LNCAP (cell line): Measurements from ENCODE around the gene ENTPD7.

ENCODE experiments used
- TF ChIP-seq, protein P1 (sequence below): fragments of 450-650 bp; IDR thresholded peaks from 2 replicates; pipeline ENCODE4 v1.5.1; 2017; ENCODE audit warnings: mild to moderate bottlenecking

Gene ENTPD7, protein sequence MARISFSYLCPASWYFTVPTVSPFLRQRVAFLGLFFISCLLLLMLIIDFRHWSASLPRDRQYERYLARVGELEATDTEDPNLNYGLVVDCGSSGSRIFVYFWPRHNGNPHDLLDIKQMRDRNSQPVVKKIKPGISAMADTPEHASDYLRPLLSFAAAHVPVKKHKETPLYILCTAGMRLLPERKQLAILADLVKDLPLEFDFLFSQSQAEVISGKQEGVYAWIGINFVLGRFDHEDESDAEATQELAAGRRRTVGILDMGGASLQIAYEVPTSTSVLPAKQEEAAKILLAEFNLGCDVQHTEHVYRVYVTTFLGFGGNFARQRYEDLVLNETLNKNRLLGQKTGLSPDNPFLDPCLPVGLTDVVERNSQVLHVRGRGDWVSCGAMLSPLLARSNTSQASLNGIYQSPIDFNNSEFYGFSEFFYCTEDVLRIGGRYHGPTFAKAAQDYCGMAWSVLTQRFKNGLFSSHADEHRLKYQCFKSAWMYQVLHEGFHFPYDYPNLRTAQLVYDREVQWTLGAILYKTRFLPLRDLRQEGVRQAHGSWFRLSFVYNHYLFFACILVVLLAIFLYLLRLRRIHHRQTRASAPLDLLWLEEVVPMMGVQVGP

DNA sequence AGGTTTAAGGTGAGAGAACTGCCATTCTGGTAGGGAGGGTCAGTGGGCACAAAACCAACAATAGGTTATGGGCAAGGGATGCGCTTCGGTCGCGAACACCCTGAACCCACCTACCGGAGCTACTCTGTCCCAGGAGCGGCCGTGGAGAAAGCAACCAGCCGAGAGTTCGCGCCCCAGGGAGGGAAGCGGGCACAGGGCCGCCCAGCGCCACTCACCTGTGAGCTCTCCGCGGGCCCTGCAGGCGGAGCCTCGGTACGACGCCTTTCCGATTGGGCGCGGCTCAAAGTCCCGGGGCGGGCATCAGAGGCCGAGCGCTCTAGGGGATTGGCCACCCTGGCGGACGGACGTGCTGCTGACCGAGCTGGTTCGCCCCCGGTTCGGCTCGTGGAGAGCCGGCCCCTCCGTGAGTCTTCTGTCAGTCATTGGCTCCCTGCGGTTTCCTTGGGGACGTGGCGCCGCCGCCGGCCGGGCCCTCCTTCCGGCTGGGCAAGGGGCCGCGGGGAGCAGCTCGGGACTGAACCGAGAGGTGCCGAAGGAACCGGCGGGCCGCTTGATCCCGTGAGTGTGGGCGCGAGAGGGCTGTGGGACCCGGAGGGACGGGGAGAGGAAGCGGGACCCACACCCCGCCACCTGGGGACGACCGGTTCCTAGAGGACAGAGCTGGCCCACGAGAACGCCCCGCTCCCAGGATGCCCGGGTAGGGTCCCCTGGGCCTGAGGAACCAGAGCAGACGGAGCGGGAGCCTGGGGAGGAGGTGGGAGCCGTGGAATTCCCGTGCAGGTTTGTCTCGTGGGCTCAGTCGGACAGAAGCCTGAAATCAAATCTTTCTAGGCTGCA is at the start of gene ENTPD7:
Gene ENTPD7, plus strand, starts transcription at position 479 of the 837 bp plus-strand sequence. CDS start 448 bp downstream, outside the sequence.
- TF ChIP-seq, protein P1, sequence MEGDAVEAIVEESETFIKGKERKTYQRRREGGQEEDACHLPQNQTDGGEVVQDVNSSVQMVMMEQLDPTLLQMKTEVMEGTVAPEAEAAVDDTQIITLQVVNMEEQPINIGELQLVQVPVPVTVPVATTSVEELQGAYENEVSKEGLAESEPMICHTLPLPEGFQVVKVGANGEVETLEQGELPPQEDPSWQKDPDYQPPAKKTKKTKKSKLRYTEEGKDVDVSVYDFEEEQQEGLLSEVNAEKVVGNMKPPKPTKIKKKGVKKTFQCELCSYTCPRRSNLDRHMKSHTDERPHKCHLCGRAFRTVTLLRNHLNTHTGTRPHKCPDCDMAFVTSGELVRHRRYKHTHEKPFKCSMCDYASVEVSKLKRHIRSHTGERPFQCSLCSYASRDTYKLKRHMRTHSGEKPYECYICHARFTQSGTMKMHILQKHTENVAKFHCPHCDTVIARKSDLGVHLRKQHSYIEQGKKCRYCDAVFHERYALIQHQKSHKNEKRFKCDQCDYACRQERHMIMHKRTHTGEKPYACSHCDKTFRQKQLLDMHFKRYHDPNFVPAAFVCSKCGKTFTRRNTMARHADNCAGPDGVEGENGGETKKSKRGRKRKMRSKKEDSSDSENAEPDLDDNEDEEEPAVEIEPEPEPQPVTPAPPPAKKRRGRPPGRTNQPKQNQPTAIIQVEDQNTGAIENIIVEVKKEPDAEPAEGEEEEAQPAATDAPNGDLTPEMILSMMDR, result no peak

DNA sequence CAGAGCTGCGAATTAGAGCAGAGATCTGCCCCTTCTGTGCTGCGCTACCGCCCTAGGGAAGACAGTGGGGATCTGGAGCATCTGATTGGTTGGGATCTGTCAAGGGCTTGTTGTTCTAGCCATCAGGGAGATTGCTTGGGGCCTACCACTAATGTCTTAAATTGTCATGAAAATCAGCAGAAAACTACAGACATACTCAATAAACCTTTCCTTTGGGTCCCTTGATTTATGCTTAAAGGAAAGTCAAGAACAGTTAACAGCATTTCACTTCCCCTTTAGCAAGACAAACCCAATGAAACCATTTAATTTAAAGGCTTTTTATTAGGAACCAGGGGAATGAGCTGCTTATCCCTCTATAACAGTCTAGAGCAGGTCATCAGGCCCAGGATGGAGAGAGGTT is 49.1 kb upstream of the ENTPD7 start:
- TF ChIP-seq, protein P1, result no peak

DNA sequence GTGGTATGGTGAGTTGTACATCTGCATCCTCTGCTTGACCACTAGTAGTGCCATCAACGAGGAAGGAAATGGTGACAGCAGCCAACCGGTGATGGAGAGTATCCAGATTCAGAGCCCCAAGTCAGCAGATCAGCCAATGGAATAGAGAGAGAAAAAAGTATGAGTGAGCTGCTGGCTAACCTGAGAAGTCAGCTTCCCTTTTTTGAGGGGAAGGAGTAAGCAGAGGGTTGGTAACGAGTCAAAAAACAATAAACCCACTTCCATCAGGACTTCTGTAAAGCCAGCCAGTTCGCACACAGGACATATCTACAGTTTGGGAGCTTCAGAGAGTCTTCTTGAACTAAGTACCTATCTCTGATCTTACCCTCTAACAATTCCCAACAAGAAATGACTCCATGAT is 48.0 kb upstream of the ENTPD7 start:
- TF ChIP-seq, protein P1, result no peak

DNA sequence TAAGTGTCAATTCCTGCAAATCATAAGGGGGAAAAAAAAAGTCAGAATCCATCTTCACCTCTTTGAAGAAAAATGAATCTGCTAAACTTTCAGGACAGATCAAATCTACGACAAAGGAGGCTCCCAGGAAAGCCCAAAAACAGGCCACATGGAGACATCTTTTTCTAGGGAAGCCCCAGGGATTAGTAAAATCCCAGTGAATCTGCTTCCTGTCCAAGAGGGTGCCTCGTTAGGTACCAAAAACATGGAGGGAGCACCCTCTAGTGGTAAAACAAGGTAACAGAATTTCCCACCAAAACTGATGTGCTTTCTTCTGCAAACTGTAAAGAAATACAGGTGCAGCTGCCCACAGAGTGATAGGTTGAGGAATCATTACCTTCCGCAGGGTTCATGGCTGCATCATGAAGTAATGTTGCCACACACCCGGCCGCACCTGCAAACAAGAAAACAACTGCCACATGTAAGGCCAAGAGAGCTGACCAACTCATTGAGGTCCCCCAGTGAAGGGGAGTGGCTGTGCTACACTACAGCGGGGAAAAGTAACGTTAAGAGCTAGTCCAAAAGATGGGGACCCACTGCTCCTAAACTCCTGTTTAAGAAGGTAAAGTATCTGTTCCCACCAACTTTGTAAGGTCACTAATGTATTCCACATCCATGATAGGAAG is 47.0 kb upstream of the ENTPD7 start:
- TF ChIP-seq, protein P1, result peak; percentile 51

DNA sequence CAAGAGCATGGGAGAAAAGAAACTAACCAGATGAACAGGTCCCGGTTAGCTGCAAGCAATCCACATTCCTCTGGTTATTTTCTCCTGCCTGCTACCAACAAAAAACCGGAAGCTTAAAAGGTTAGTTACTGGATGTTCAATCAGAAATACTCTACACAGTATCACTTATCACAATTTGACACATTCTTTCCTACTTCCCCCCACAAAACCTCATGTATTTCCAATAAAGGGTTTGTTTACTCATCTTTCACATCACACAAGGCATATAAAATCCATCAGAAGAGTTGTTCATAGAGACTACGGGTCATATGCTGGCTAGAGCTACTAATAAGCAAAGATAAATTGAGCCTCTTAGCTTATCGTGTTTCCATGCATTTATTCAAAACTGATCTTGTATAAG is 43.9 kb upstream of the ENTPD7 start:
- TF ChIP-seq, protein P1, result no peak

DNA sequence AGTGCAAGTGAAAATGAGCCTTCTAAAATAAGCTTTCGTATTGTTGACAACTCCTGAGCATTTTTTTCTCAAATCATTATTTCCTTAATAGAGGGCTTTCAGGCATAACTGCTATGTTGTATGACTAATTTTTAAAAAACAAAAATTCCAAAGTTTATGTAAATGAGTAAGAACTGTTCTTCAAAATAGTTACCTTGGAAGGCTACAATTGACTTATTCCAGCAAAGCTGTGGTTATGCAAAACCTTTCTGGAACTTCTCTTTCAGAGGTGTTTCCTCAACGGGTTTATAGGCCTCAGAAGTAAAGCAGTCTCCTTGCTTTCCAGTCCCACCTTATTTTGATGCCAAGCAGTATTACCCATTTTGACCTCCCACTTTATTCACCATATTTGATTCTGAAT is 41.6 kb upstream of the ENTPD7 start:
- TF ChIP-seq, protein P1, result no peak

DNA sequence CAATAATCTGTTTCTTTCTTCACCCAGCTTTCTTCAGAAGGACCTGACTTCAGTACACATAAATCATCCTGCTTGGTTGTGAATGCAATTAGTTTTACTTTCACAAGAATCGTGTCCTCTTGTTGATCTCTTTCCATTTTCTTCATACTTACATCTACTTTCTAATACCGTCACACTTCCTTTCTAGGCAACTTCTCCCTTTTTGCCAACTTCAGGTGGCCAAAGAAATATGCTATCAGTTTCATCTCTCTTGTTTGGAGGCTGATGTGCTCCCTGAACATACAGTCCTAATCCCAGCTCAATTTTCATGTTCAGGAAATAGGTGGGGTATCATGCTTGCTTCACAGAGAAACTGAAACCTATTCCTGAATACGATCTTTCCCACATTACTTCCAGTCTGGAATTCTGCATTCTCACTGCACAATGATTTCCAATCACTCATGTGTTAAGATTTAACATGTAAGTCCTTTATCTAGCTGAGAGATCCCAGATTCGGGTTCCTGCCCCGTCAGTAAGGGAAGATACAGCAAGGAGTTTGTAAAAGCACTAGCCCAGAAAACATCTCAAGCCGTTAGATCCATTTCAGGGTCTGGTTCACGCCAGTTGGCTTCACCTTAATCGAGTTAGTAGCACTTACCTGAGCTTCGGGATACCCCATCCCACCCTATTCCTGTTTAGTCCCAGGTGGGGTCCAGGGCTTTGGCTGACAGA is 40.1 kb upstream of the ENTPD7 start:
- TF ChIP-seq, protein P1, result no peak
